Erythroblast (primary cell): Measurements from ENCODE around the gene RNF31.

ENCODE experiments used
- DNase-seq, 2 experiments: peaks; one replicate each; lab custom pipeline; 2025; lab: John Stamatoyannopoulos, UW
- GATA1 ChIP-seq: IDR thresholded peaks from 2 replicates; pipeline ENCODE4 v1.6.1; 2011; ENCODE audit warnings: low read depth, mild to moderate bottlenecking, control low read depth, low read length, moderate library complexity
- POLR2A ChIP-seq: IDR thresholded peaks from 2 replicates; pipeline ENCODE4 v1.6.1; 2011; ENCODE audit warnings: mild to moderate bottlenecking, low read length

The RNF31 gene

DNA sequence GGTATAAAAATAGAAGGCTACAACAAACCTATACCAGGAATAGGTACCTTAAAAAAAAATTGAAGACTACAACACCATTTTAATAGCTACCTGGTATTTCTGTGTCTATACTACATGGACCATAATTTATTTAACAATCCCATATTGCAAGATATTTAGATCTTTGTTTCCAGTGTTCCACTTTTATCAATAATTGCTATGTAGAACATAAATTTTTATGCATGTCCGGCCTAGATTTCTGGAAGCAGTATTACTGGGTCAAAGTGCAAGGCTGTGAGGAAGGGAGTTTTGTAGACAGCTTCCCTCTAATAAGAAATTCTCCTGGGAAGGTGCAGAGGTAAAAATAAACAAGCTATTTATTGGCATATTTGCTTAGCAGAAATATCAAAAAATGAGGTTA lies 36.8 kb upstream of the RNF31 start:
- no peak for DNase-seq
- TF ChIP-seq GATA1: no peak
- TF ChIP-seq POLR2A: no peak

- TF ChIP-seq POLR2A: no peak
- no peak for TF ChIP-seq GATA1
- no peak for DNase-seq
Measured at GRCh38 chr14:24113379-24113800, 33.9 kb upstream of the RNF31 start.

GRCh38 chr14:24113801-24114531 lies 33.3 kb upstream of the RNF31 start:
- peak; percentile 91 to 92 for DNase-seq
- TF ChIP-seq POLR2A: peak; percentile 88
- no peak for TF ChIP-seq GATA1

GRCh38 chr14:24114532-24115421 lies 32.5 kb upstream of the RNF31 start, which contains the start of the genes DCAF11 and NRL:
Gene DCAF11 (plus strand): TSS chr14:24114777. CDS start chr14:24115595, 818 bp downstream.
Gene NRL (minus strand): TSS chr14:24114949. CDS start chr14:24082848, 32,101 bp downstream.
- DNase-seq: peak; percentile 100
- TF ChIP-seq GATA1 (no peak), POLR2A (peak; percentile 83)

DNA sequence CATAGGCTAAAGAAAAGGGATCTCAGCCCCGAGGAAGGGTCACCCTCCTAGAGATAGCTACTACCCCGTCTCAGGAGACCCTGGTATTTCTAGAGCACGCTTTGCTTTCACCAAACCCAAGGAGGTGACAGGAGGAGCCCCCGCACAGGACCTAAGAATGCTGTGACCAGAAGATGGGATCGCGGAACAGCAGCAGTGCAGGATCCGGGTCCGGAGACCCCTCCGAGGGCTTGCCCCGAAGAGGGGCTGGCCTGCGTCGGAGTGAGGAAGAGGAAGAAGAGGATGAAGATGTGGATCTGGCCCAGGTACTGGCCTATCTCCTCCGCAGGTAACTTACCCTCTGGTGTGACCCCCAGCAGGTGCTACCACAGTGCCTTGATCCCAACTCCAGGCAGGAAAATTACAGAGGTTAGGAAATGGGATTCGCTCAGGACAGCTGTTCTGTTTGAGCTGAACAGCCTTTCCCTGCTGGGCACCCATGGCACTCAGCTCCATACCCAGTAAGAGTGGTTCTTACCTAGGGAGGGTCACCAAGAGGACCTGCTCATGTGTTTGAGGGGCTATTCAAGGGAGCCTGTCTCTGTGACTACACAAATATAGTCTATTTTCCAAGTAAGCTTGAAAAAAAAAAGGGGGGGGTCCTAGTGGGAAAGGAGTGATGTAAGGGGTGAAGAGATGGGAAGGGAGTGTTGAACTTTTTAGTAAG lies 31.7 kb upstream of the RNF31 start:
- DNase-seq: peak in 1 of 2 experiments; percentile 55
- TF ChIP-seq POLR2A: no peak
- TF ChIP-seq GATA1: no peak

DNA sequence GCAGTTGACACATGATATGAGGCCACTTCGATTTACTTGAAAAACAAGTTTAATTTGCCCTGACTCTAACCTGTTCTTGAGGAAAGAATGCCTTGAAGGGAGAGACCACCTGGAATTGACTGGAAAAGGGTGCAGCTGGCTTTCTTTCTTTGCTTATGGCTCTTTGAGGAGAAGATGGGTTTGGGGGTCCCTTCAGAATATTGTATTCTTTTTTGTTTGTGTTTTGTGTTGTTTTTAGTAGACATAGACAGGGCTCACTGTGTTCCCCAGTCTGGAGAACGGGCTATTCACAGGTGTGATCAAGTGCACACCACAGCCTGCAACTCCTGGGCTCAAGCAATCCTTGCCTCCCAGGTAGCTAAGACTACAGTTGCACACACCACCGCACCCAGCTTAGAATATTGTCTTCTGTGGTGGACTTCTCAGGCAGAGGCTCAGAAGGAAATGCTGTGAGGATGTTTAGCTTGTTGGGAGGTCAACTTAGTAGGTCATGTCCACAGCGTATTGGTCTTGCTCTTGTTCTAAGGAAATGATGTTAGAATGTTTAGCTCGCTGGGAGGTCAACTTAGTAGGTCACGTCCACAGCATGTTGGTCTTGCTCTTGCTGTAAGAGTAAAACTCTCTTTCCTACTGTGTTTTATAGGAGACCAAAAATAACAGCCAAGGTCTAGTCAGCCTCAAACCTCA lies 31.0 kb upstream of the RNF31 start:
- DNase-seq: peak in 1 of 2 experiments; percentile 47
- no peak for TF ChIP-seq POLR2A
- no peak for TF ChIP-seq GATA1

- no peak for DNase-seq
- TF ChIP-seq GATA1 (no peak), POLR2A (no peak)
Measured at GRCh38 chr14:24117179-24117578, 30.1 kb upstream of the RNF31 start.

DNA sequence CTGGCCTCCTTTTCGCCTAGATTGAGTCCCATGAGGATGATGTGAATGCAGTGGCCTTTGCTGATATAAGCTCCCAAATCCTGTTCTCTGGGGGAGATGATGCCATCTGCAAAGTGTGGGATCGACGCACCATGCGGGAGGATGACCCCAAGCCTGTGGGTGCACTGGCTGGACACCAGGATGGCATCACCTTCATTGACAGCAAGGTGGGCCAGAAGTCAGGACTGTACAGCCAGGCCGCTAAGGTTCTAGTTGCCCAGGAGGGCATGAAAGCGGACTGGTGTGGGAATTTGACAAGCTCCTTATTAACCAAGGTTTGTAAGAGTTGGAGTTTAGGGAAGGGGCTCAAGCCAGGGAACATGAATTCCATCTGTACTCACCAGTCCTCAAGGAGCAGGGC lies 27.6 kb upstream of the RNF31 start:
- no peak for TF ChIP-seq POLR2A
- TF ChIP-seq GATA1: no peak
- DNase-seq: no peak

- DNase-seq: no peak
- no peak for TF ChIP-seq GATA1
- no peak for TF ChIP-seq POLR2A
Measured at GRCh38 chr14:24121210-24121609, 26.1 kb upstream of the RNF31 start.

DNA sequence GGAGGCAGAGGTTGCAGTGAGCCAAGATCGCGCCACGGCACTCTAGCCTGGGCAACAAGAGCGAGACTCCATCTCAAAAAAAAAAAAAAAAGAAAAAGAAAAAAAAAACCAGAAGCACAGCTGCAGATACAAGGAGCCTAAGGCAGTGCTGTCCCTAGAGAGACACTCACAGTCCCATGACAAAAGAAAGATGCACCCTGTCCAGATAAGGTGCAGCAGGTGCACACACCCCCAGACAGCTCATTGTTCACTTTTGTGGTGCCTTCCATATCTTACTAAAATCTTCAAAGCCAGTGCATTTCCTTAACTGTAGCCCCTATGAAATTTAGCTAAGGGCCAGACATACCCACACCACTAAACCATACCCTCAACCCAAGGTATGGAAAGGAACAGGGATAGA lies 24.9 kb upstream of the RNF31 start:
- TF ChIP-seq GATA1 (no peak), POLR2A (no peak)

DNA sequence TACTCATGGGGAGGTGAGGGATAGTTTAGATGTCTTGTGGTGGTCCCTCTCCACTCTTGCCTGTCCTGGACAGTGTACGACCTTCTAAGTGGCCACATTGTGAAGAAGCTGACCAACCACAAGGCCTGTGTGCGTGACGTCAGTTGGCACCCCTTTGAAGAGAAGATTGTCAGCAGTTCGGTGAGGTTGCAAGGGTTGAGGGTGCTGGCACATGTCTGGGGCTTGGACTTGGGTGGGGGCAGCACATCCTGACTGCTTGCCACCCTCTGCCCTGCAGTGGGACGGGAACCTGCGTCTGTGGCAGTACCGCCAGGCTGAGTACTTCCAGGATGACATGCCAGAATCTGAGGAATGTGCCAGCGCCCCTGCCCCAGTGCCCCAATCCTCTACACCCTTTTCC lies 24.4 kb upstream of the RNF31 start:
- no peak for DNase-seq
- TF ChIP-seq POLR2A: no peak
- TF ChIP-seq GATA1: no peak

More for the DNA sequence above, 24.9 kb upstream of the RNF31 start:
- no peak for DNase-seq

DNA sequence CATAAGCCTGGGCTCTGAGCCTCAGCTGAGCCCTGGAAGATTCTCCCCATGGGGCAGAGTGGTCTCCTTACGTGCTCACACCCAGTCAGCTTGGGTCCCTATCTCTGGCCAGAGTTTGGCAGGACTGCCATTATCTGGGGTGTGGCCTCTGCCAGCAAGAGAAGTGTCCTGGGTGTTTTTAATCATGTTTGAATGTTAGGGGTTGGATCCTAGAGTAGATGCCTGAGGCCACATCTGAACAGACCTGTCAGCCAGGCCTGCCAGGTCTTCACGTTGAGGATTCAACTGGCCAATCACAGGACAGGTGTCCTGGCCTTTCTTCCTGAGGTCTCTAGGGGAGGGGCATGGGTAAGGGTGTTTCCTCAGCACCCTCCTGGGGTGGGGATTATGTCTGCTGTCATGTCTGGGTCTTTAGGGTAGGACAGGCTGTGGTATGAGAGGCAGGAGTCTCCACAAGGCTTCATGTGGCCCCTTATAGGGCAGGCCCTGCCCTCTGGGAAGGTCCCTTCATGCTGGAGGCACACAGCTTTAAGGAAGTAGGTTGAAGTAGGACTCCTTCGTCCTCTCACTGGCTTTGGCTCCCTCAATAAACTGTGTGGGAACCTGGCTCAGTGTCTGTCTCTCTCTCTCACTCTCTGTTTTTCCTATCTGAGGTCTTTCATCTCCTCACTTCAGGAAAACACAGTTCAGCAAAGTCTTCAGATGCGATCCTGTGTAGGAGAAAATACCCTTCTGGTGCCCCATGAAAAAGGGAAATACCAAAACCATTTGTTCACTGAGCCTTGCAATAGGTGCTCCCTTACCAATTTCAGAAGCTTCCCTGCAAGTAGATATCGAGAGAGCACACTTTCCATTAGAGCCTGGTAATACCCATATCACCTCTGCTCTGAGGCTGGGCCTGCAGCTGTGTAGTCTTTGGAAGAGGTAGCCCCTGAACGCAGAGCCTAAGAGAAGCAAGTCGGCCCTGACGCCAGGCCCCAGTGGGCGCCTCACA lies 23.6 kb upstream of the RNF31 start:
- TF ChIP-seq POLR2A (peak; percentile 74), GATA1 (no peak)
- peak; percentile 89 to 96 for DNase-seq
